C1 segment of cervical spinal cord (tissue), 14 donors: Measurements from ENCODE around the gene SSTR4.
A peak's percentile ranks its signal among the peaks of the same experiment; 100 is the strongest.

Source experiments
- DNase-seq, 14 donors: peaks; one replicate each; lab custom pipeline; 2025; lab: John Stamatoyannopoulos, UW

The SSTR4 gene

DNA sequence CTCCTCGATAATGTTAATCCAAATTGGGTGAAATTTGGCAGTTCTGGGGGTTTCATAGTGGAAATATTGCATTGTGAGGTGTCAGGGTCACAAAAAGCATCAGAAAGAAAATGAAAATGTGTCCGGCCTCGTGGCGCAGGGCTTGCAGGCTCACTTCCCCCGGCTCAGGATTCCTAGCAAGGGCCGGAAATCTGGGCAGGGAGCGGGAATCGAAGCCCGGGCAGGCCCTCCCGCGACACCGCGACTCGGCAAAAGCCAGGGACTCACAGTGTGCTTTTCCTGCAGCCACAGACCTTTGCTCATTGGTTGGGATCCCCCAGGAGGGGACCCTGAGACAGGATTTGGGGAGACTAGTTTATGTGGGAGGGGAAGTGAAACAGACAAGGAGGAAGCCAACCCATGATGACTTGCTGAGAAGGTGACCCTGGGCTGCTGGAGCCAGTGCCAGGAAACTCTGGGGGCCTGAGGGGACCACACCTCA is 51.9 kb downstream of the SSTR4 start:
- peak in 4 of 14 donors; percentile 15 to 48 (median 32) for DNase-seq

DNA sequence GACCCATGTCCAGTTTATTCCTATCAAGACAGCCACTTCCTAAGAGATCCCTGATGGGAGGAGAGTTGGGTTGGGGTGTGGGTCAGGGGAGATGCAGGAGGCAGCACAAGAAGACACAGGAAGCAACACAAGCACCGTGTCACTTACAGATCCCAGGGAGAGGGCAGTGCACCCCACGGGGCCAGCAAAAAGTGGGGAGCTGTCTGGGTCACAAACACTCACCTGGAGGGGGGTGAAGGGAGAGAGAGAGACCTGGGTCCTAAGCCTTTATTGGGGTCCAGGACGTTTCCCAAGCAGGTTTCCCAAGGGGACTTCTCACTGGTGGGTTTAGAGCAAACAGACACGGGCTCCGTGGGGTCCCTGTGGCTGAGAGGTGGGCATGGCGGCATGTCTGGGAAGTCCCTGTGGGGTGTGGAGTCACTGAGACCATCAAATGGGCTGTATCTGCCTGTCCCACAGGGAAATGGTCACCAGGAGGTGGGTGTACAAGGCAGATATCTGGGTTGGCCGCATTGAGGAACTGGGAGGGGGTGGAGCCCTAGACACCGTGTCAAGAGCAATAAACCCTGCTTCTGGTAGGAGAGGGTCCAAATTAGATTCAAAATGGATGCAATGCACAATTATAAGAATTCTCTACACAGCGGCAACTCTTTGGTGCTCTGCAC is 52.6 kb downstream of the SSTR4 start:
- DNase-seq, result no peak
